ENCODE measurements around the gene CCDC142. TPM values are rescaled to one million over a fixed set of nuclear protein-coding genes. Genes with fewer than 3 reads are reported as not detected.
"Not testable (repeated sequence)": the region's sequence is repeated elsewhere in the genome, so short reads cannot be mapped to it uniquely, and the experiment has no call there.

The CCDC142 gene
- total RNA-seq, 1 experiment from 2014 or later: 14.0 TPM

- TF ChIP-seq ZNF532 (CRISPR knock-in tag; IDR thresholded peaks at IDR 0.05; ENCODE audit: borderline replicate concordance) (no peak), ATF3 (CRISPR knock-in tag; conservative IDR thresholded peaks at IDR 0.05) (no peak), TCF7 (CRISPR knock-in tag; IDR thresholded peaks at IDR 0.05; ENCODE audit: low read depth) (no peak)
Measured at GRCh38 chr2:74486141-74486540, 3.3 kb upstream of the CCDC142 start (continued).

- peaks cover 22% of the 10 kb centered on the region for H3K36me3 Mint-ChIP-seq
- H3K27me3 Mint-ChIP-seq (ENCODE audit: low read depth); H3K9me3 Mint-ChIP-seq; ATAC-seq; DNase-seq (ENCODE audit: low spot score): not testable (repeated sequence)
- peak overlapping the region; percentile 100 for H3K4me3 Mint-ChIP-seq
- TF ChIP-seq GTF2I (CRISPR knock-in tag; conservative IDR thresholded peaks at IDR 0.05): peak; percentile 81; the same call in 1 of the 2 replicates
- TF ChIP-seq ZNF121 (CRISPR knock-in tag; IDR thresholded peaks at IDR 0.05): peak; percentile 77; the same call in 1 of the 2 replicates
- ChIA-PET CTCF (interaction anchor here (1.0 to 4.6 kb wide), 18 partner anchors 10 to 148 kb away, joined by 3 to 43 read pairs (median 8); partner anchors contain the start of genes AUP1, DQX1, HTRA2 and INO80B), POLR2A (interaction anchor here (0.7 to 2.2 kb wide), 5 partner anchors 10 to 43 kb away, joined by 3 to 13 read pairs (median 4); partner anchors contain the start of gene WBP1)
- H3K4me1 Mint-ChIP-seq: peaks cover 10% of the 10 kb centered on the region
- H3K27ac Mint-ChIP-seq: peak overlapping the region; percentile 100
Measured at GRCh38 chr2:74483675-74484164, 922 bp upstream of the CCDC142 start.

- Mint-ChIP-seq H3K27ac (peak overlapping the region; percentile 100), H3K27me3 (ENCODE audit: low read depth) (no peaks in the 10 kb centered on the region), H3K4me1 (peaks cover 10% of the 10 kb centered on the region), H3K36me3 (peaks cover 22% of the 10 kb centered on the region), H3K4me3 (peak overlapping the region; percentile 100), H3K9me3 (no peaks in the 10 kb centered on the region)
- ChIA-PET CTCF (interaction anchor here (0.8 to 4.6 kb wide), 25 partner anchors 9 to 193 kb away, joined by 3 to 43 read pairs (median 7); partner anchors contain the start of genes AUP1, DQX1, HTRA2 and INO80B), POLR2A (interaction anchor here (0.5 to 2.2 kb wide), 6 partner anchors 10 to 61 kb away, joined by 4 to 13 read pairs (median 5); partner anchors contain the start of genes C2orf81, DQX1, LBX2 and MRPL53)
- TF ChIP-seq E2F5 (CRISPR knock-in tag; IDR thresholded peaks at IDR 0.05) (peak; percentile 62), RELA (CRISPR knock-in tag; IDR thresholded peaks at IDR 0.05; ENCODE audit: borderline replicate concordance) (peak; percentile 81; the same call in 1 of the 2 replicates), ZNF416 (CRISPR knock-in tag; IDR thresholded peaks at IDR 0.05) (no peak), ZBTB21 (CRISPR knock-in tag; IDR thresholded peaks at IDR 0.05; ENCODE audit: borderline replicate concordance) (peak; percentile 40; the same call in 1 of the 2 replicates), ARID4B (CRISPR knock-in tag; IDR thresholded peaks at IDR 0.05; ENCODE audit: borderline replicate concordance) (0 out of 2 replicates have a peak, but pooled peaks have one; percentile 10), ESRRA (CRISPR knock-in tag; IDR thresholded peaks at IDR 0.05; ENCODE audit: borderline replicate concordance) (no peak), IRF1 (CRISPR knock-in tag; IDR thresholded peaks at IDR 0.05) (0 out of 2 replicates have a peak, but pooled peaks have one; percentile 21)
- DNase-seq (ENCODE audit: low spot score): peak; percentile 66
- peak; percentile 21 for ATAC-seq
Measured at GRCh38 chr2:74481961-74482800, 617 bp downstream of the CCDC142 start.
